Gastroesophageal sphincter (tissue), 3 donors: ENCODE results near the gene GGPS1.

Source experiments
- POLR2A ChIP-seq, 2 donors: fragments of 450-650 bp; IDR thresholded peaks; one replicate each; pipeline ENCODE4 v1.6.1; 2017; ENCODE audit warnings: antibody characterized with exemption in 2 of 2, mild to moderate bottlenecking in 2 of 2, moderate library complexity in 1 of 2
- POLR2AphosphoS5 ChIP-seq: sonication (generic); formaldehyde crosslinking; IDR thresholded peaks from one replicate; pipeline ENCODE4 v1.6.1; 2017; ENCODE audit warnings: antibody characterized with exemption
- TF ChIP-seq, protein P1 (sequence below), 4 experiments: fragments of 200-600 bp in 2 of 4; fragments of 450-650 bp in 2 of 4; sonication (generic) in 1 of 4; IDR thresholded peaks; one replicate each; pipeline ENCODE4 v1.5.1; 2017 to 2019; ENCODE audit warnings: antibody characterized with exemption in 4 of 4, mild to moderate bottlenecking in 2 of 4, moderate library complexity in 2 of 4

DNA sequence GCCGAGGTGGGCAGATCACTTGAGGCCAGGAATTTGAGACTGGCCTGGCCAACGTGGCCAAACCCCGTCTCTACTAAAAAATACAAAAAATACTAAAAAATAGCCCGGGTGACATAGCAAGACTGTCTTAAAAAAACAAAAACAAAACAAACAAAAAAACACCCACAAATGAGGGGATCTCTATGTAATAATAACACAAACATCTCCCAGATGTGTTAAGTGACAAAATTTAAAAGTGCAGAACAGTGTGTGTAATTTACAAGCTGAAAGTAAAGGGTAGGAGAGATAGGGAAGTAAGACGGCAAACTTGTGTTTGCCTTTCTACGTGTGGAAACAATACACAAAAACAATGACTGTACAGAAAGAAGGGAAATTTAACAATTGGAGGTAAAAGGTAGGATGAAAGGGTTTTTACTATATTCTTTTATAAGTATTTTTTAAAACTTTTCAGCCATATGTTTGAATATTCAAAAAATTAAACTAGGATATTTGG lies 36.7 kb upstream of the GGPS1 start:
- TF ChIP-seq POLR2A (IDR thresholded peaks at IDR 0.05) (no peak), POLR2AphosphoS5 (no peak)
- TF ChIP-seq, protein P1, sequence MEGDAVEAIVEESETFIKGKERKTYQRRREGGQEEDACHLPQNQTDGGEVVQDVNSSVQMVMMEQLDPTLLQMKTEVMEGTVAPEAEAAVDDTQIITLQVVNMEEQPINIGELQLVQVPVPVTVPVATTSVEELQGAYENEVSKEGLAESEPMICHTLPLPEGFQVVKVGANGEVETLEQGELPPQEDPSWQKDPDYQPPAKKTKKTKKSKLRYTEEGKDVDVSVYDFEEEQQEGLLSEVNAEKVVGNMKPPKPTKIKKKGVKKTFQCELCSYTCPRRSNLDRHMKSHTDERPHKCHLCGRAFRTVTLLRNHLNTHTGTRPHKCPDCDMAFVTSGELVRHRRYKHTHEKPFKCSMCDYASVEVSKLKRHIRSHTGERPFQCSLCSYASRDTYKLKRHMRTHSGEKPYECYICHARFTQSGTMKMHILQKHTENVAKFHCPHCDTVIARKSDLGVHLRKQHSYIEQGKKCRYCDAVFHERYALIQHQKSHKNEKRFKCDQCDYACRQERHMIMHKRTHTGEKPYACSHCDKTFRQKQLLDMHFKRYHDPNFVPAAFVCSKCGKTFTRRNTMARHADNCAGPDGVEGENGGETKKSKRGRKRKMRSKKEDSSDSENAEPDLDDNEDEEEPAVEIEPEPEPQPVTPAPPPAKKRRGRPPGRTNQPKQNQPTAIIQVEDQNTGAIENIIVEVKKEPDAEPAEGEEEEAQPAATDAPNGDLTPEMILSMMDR (IDR thresholded peaks at IDR 0.05): no peak
